HepG2 (cell line): ENCODE results near the gene TTC23L.

Experiments
- AFF4 ChIP-seq: sonication (generic); formaldehyde crosslinking; IDR thresholded peaks from 2 replicates; pipeline ENCODE4 v1.4.0; 2020; ENCODE audit warnings: missing genetic modification reagents
- CTCF ChIP-seq: sonication (generic); formaldehyde crosslinking; IDR thresholded peaks from 2 replicates; pipeline ENCODE4 v1.5.0; 2020; ENCODE audit warnings: mild to moderate bottlenecking, missing genetic modification reagents, moderate library complexity
- ELF1 ChIP-seq: sonication (generic); formaldehyde crosslinking; IDR thresholded peaks from 2 replicates; pipeline ENCODE4 v1.4.0; 2020; ENCODE audit warnings: missing genetic modification reagents
- GMEB1 ChIP-seq: sonication (generic); formaldehyde crosslinking; IDR thresholded peaks from 2 replicates; pipeline ENCODE4 v1.5.1; 2020; ENCODE audit warnings: missing genetic modification reagents, mild to moderate bottlenecking, borderline replicate concordance
- HNF4G ChIP-seq, 2 experiments: sonication (generic) in 1 of 2; formaldehyde crosslinking in 1 of 2; IDR thresholded peaks; 2 replicates each; pipeline versions ENCODE4 v1.4.0 to v1.6.1; 2011 to 2020; ENCODE audit warnings: borderline replicate concordance in 2 of 2, low read depth in 2 of 2, mild to moderate bottlenecking in 2 of 2, low read length in 1 of 2, missing genetic modification reagents in 1 of 2, moderate library complexity in 1 of 2
- NFYB ChIP-seq: sonication (generic); formaldehyde crosslinking; IDR thresholded peaks from 2 replicates; pipeline ENCODE4 v1.4.0; 2020; ENCODE audit warnings: missing genetic modification reagents
- NR2C2 ChIP-seq: sonication (generic); formaldehyde crosslinking; IDR thresholded peaks from 2 replicates; pipeline ENCODE4 v1.4.0; 2020; ENCODE audit warnings: missing genetic modification reagents, mild to moderate bottlenecking, moderate library complexity, borderline replicate concordance
- TERF1 ChIP-seq: sonication (generic); formaldehyde crosslinking; IDR thresholded peaks from 2 replicates; pipeline ENCODE4 v1.8.0; 2022; ENCODE audit warnings: mild to moderate bottlenecking, missing genetic modification reagents, moderate library complexity
- USF2 ChIP-seq, 2 experiments: sonication (generic) in 1 of 2; formaldehyde crosslinking in 1 of 2; IDR thresholded peaks; 2 replicates each; pipeline versions ENCODE4 v1.5.1 to v1.6.1; 2011 to 2020; ENCODE audit warnings: borderline replicate concordance in 1 of 2, low read depth in 1 of 2, low read length in 1 of 2, mild to moderate bottlenecking in 1 of 2, missing genetic modification reagents in 1 of 2, moderate library complexity in 1 of 2
- ZNF274 ChIP-seq: sonication (generic); formaldehyde crosslinking; IDR thresholded peaks from 2 replicates; pipeline ENCODE4 v1.5.1; 2020; ENCODE audit warnings: mild to moderate bottlenecking, missing genetic modification reagents
- ZNF713 ChIP-seq: sonication (generic); formaldehyde crosslinking; IDR thresholded peaks from 2 replicates; pipeline ENCODE4 v1.4.0; 2020; ENCODE audit warnings: mild to moderate bottlenecking, missing genetic modification reagents

- TF ChIP-seq AFF4 (CRISPR knock-in tag): no peak
- TF ChIP-seq USF2 (IDR thresholded peaks at IDR 0.05; ENCODE audit: low read depth, low read length): no peak
- no peak for TF ChIP-seq USF2 (CRISPR knock-in tag; IDR thresholded peaks at IDR 0.05; ENCODE audit: borderline replicate concordance)
- no peak for TF ChIP-seq NFYB (CRISPR knock-in tag)
- no peak for TF ChIP-seq GMEB1 (CRISPR knock-in tag)
- no peak for TF ChIP-seq ZNF274
- TF ChIP-seq ELF1: no peak
- TF ChIP-seq HNF4G (IDR thresholded peaks at IDR 0.05; ENCODE audit: borderline replicate concordance, low read depth, low read length): no peak
- TF ChIP-seq HNF4G (CRISPR knock-in tag; IDR thresholded peaks at IDR 0.05; ENCODE audit: borderline replicate concordance, low read depth): no peak
- TF ChIP-seq CTCF (CRISPR knock-in tag): no peak
- no peak for TF ChIP-seq ZNF713 (CRISPR knock-in tag)
- no peak for TF ChIP-seq NR2C2 (CRISPR knock-in tag)
- no peak for TF ChIP-seq TERF1 (CRISPR knock-in tag)
Observed at GRCh38 chr5:34870382-34870781, 31.4 kb downstream of the TTC23L start.
